Gastroesophageal sphincter (tissue), 4 donors: ENCODE measurements around the gene UBE2S. TPM values are rescaled to one million over a fixed set of nuclear protein-coding genes. Genes with fewer than 3 reads are reported as not detected.

Source experiments
- ATAC-seq: fragments of 150-250 bp; one replicate; pipeline ENCODE4 v1.9.1; 2016; ENCODE audit warnings: mild to moderate bottlenecking, moderate library complexity
- H3K27ac ChIP-seq, 4 donors: fragments of 200-600 bp; sonication (generic) in 3 of 4; 1 replicate in 3 of 4; 2 replicates in 1 of 4; pipeline ENCODE4 v1.5.1; 2016 to 2019
- H3K27me3 ChIP-seq: fragments of 200-600 bp; sonication (generic); one replicate; pipeline ENCODE4 v1.5.1; 2019
- H3K36me3 ChIP-seq, 2 donors: fragments of 200-600 bp; sonication (generic); one replicate each; pipeline ENCODE4 v1.5.1; 2019; ENCODE audit warnings: control low read depth in 1 of 2
- H3K4me1 ChIP-seq, 3 donors: fragments of 200-600 bp; sonication (generic); 1 replicate in 2 of 3; 2 replicates in 1 of 3; pipeline ENCODE4 v1.5.1; 2016 to 2019; ENCODE audit warnings: control low read depth in 2 of 3
- H3K4me3 ChIP-seq, 2 donors: fragments of 200-600 bp; sonication (generic); one replicate each; pipeline ENCODE4 v1.5.1; 2019; ENCODE audit warnings: mild to moderate bottlenecking in 1 of 2, moderate library complexity in 1 of 2
- H3K9me3 ChIP-seq, 3 donors: fragments of 200-600 bp; sonication (generic); one replicate each; pipeline ENCODE4 v1.5.1; 2017 to 2019; ENCODE audit warnings: control low read depth in 2 of 3
- EP300 ChIP-seq: sonication (generic); formaldehyde crosslinking; IDR thresholded peaks from one replicate; pipeline ENCODE4 v1.6.1; 2017; ENCODE audit warnings: antibody characterized with exemption, mild to moderate bottlenecking
- POLR2A ChIP-seq, 2 donors: fragments of 450-650 bp; IDR thresholded peaks; one replicate each; pipeline ENCODE4 v1.6.1; 2017; ENCODE audit warnings: antibody characterized with exemption in 2 of 2, mild to moderate bottlenecking in 2 of 2, moderate library complexity in 1 of 2
- POLR2AphosphoS5 ChIP-seq: sonication (generic); formaldehyde crosslinking; IDR thresholded peaks from one replicate; pipeline ENCODE4 v1.6.1; 2017; ENCODE audit warnings: antibody characterized with exemption
- WGBS, 2 donors: methylation state at CpG; one replicate each; pipeline ENCODE4 v1.1.5; 2018; ENCODE audit warnings: low coverage in 1 of 2; 5-methylcytosine and 5-hydroxymethylcytosine counted together
- total RNA-seq, 4 donors: library from RNA; depleted of rRNA; stranded (reverse); fragments of >200 nt; gene quantifications; one replicate each; pipeline ENCODE4 v1.1.0, GENCODE V29; 2016
- TF ChIP-seq, protein P1 (sequence below), 4 experiments: fragments of 200-600 bp in 2 of 4; fragments of 450-650 bp in 2 of 4; sonication (generic) in 1 of 4; IDR thresholded peaks; one replicate each; pipeline ENCODE4 v1.5.1; 2017 to 2019; ENCODE audit warnings: antibody characterized with exemption in 4 of 4, mild to moderate bottlenecking in 2 of 4, moderate library complexity in 2 of 4

Gene UBE2S
- total RNA-seq, 4 donors from 2014 or later = 12.6 to 17.7 (median 15.4) TPM

DNA sequence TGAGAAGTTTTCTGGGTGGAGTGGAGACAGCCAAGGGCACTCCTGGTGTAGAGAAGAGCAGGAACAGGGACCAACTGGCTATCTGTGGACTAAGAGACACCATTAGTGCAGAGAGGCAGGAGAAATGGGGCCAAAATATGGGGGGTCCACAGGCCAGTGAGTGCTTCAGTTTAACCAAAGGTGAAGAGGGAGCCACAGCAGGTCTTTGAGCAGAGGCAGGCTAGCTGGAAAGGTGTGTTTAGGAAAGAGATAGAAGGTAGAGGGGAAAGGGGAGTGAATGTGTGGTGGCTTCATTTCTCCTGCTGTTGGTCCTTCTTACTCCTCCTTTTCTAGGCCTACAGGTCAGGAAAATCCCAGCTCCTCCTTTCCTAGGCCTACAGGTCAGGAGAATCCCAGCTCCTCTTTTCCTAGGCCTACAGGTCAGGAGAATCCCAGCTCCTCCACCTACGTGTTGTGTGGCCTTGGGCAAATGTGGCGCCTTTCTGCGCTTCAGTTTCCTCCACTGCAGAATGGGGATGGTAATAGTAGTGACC is 25.0 kb downstream of the UBE2S start:
- no peak for ATAC-seq
- H3K27me3 ChIP-seq = peaks cover 6% of the 10 kb centered on the region
- TF ChIP-seq POLR2A (IDR thresholded peaks at IDR 0.05) (no peak), POLR2AphosphoS5 (no peak), EP300 (no peak)
- TF ChIP-seq, protein P1, sequence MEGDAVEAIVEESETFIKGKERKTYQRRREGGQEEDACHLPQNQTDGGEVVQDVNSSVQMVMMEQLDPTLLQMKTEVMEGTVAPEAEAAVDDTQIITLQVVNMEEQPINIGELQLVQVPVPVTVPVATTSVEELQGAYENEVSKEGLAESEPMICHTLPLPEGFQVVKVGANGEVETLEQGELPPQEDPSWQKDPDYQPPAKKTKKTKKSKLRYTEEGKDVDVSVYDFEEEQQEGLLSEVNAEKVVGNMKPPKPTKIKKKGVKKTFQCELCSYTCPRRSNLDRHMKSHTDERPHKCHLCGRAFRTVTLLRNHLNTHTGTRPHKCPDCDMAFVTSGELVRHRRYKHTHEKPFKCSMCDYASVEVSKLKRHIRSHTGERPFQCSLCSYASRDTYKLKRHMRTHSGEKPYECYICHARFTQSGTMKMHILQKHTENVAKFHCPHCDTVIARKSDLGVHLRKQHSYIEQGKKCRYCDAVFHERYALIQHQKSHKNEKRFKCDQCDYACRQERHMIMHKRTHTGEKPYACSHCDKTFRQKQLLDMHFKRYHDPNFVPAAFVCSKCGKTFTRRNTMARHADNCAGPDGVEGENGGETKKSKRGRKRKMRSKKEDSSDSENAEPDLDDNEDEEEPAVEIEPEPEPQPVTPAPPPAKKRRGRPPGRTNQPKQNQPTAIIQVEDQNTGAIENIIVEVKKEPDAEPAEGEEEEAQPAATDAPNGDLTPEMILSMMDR (IDR thresholded peaks at IDR 0.05) = no peak
- peaks cover 0 to 39% (median 27%) of the 10 kb centered on the region in 3 donors for H3K4me1 ChIP-seq
- H3K4me3 ChIP-seq = no peak overlapping the region
- H3K27ac ChIP-seq = no peak overlapping the region
- no peaks in the 10 kb centered on the region for H3K9me3 ChIP-seq
- 100% methylated on average over 1 to 3 of the region's 3 CpGs for WGBS, 2 donors
- H3K36me3 ChIP-seq = peaks cover 0 to 5% of the 10 kb centered on the region in 2 donors

DNA sequence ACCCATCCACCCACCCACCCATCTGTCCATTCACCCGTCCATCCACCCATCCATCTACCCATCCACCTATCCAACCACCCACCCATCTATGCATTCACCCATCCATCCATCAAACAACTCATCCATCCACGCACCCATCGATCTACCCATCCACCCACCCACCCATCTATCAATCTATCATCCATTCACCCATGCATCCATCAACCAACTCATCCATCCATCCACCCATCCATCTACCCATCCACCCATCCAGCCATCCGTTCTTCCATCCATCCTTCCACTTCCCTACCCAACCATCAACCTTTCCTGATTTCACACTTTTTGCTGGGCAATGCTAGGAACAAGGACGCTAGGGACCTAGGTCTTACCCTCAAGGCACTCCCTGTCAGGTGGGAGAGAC is 25.6 kb downstream of the UBE2S start:
- no peak overlapping the region for H3K4me3 ChIP-seq
- ATAC-seq = no peak
- H3K27ac ChIP-seq = no peak overlapping the region
- peaks cover 12% of the 10 kb centered on the region for H3K27me3 ChIP-seq
- 88 to 96% methylated on average over 4 to 5 of the region's 5 CpGs for WGBS, 2 donors
- H3K36me3 ChIP-seq = no peaks in the 10 kb centered on the region
- peaks cover 0 to 37% (median 21%) of the 10 kb centered on the region in 3 donors for H3K4me1 ChIP-seq
- H3K9me3 ChIP-seq = no peaks in the 10 kb centered on the region
- TF ChIP-seq, protein P1 (IDR thresholded peaks at IDR 0.05) = no peak
- TF ChIP-seq EP300 = no peak
- TF ChIP-seq POLR2A (IDR thresholded peaks at IDR 0.05) = no peak
- TF ChIP-seq POLR2AphosphoS5 = no peak

DNA sequence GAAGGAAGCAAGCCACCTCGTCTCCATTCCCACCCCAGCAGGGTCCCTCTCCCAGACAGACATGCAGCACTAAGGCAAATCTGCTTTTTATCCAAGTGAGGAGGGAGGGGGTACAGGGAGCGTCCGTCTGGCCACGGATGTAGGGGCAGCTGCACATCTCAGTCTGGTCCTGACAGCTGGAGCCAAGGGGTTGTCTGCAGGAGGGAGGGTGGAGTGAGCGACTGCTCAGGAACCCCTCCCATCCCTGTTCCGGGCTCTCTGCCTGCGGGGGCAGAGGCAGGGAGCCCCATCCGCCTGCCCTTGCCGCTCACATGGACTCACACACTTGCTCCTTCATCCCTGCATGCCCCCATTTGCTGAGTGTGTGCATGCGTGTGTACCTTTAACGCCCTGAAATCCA is 28.4 kb downstream of the UBE2S start:
- ATAC-seq = no peak
- H3K27me3 ChIP-seq = peaks cover 40% of the 10 kb centered on the region
- TF ChIP-seq, protein P1 (IDR thresholded peaks at IDR 0.05) = no peak
- no peak for TF ChIP-seq POLR2A (IDR thresholded peaks at IDR 0.05)
- TF ChIP-seq EP300 = no peak
- no peak overlapping the region for H3K27ac ChIP-seq
- WGBS, 2 donors = 17 to 52% methylated on average over 1 to 4 of the region's 11 CpGs
- H3K4me1 ChIP-seq = peaks cover 0 to 21% (median 8%) of the 10 kb centered on the region in 3 donors
- no peaks in the 10 kb centered on the region for H3K9me3 ChIP-seq
- H3K4me3 ChIP-seq = no peak overlapping the region
- H3K36me3 ChIP-seq = no peaks in the 10 kb centered on the region

DNA sequence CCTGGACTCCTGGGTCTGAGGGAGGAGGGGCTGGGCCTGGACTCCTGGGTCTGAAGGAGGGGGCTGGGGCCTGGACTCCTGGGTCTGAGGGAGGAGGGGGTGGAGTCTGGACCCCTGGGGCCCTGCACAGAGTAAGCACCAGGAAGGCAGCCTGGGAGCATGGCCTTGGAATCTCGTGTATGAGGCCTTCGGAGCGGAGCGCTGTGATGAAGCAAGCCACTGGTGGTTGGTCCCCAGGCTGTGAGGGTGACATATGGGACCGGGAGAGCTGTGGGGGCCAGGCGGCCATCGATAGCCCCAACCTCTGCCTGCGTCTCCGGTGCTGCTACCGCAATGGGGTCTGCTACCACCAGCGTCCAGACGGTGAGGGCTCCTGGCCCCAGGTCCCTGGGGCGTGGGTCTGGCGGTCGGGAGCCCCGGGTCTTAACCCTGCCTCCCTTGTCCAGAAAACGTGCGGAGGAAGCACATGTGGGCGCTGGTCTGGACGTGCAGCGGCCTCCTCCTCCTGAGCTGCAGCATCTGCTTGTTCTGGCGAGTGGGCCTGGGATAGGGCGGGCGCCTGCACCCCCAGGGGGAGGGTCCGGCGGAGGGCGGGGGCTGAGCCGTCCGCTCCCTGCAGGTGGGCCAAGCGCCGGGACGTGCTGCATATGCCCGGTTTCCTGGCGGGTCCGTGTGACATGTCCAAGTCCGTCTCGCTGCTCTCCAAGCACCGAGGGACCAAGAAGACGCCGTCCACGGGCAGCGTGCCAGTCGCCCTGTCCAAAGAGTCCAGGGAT is 30.0 kb downstream of the UBE2S start:
- peak; percentile 20 for ATAC-seq
- TF ChIP-seq, protein P1 (IDR thresholded peaks at IDR 0.05) = no peak
- no peak for TF ChIP-seq POLR2AphosphoS5
- TF ChIP-seq POLR2A (IDR thresholded peaks at IDR 0.05) = no peak
- no peak for TF ChIP-seq EP300
- Histone ChIP-seq H3K4me3 (no peak overlapping the region), H3K27me3 (peaks cover 56% of the 10 kb centered on the region), H3K27ac (no peak overlapping the region), H3K9me3 (no peaks in the 10 kb centered on the region), H3K4me1 (peaks cover 0 to 17% (median 3%) of the 10 kb centered on the region in 3 donors), H3K36me3 (no peaks in the 10 kb centered on the region)
- 0 to 20% methylated on average over 1 to 2 of the region's 43 CpGs for WGBS, 2 donors
